Pancreas (tissue), 10 donors: Measurements from ENCODE around the gene APLP1. TPM values are rescaled to one million over a fixed set of nuclear protein-coding genes. Genes with fewer than 3 reads are reported as not detected.
A peak's percentile ranks its signal among the peaks of the same experiment; 100 is the strongest.

ENCODE experiments used
- ATAC-seq, 4 donors: fragments of 200-7000 bp; cut with Tn5 transposase; one replicate each; pipeline versions ENCODE4 v1.8.0 to v1.9.1; 2020; ENCODE audit warnings: mild to moderate bottlenecking in 4 of 4, moderate library complexity in 4 of 4
- DNase-seq, 6 donors: peaks; one replicate each; pipeline ENCODE4 v3.0.0-alpha.2; 2020
- FAIRE-seq: peaks from 2 replicates; lab custom pipeline; 2012; peaks lifted over from hg19 to GRCh38; lab: Jason Lieb, UNC
- H3K27ac ChIP-seq, 4 donors: fragments of 200-600 bp; sonication (generic); 1 replicate in 3 of 4; 2 replicates in 1 of 4; pipeline versions ENCODE4 v1.5.0 to v1.8.0; 2020
- H3K27me3 ChIP-seq, 4 donors: fragments of 200-600 bp; one replicate each; pipeline ENCODE4 v1.8.0; 2021
- H3K36me3 ChIP-seq, 3 donors: fragments of 200-600 bp; sonication (generic) in 1 of 3; one replicate each; pipeline versions ENCODE4 v1.5.0 to v1.8.0; 2020 to 2021
- H3K4me1 ChIP-seq, 3 donors: fragments of 200-600 bp; one replicate each; pipeline ENCODE4 v1.8.0; 2021
- H3K4me3 ChIP-seq, 4 donors: fragments of 200-600 bp; sonication (generic) in 2 of 4; one replicate each; pipeline versions ENCODE4 v1.5.0 to v1.8.0; 2020 to 2021
- H3K9me3 ChIP-seq, 4 donors: fragments of 200-600 bp; one replicate each; pipeline ENCODE4 v1.8.0; 2021
- WGBS, 2 donors: extraction: QIAGEN DNeasy Blood & Tissue Kit; methylation state at CpG; one replicate each; pipeline ENCODE4 v1.1.7; 2013; 5-methylcytosine and 5-hydroxymethylcytosine counted together
- intact Hi-C, 3 donors: fragments of 100-400 bp; cut with DNase I; formaldehyde crosslinking; loops; one replicate each; pipeline versions ENCODE4 v1.11.1 to v1.14.2; 2022
- polyA plus RNA-seq, 2 donors: library from polyadenylated mRNA; stranded (reverse); fragments of 200-250 nt; gene quantifications; one replicate each; pipeline ENCODE4 v1.2.3, GENCODE V29; 2013
- total RNA-seq, 6 donors: library from RNA; stranded (reverse); fragmentation: NEBNext Ultra II Directional in 4 of 6; extraction: Animal tissue kit (Norgen Biotek cat#: 25700) in 4 of 6; gene quantifications; one replicate each; pipeline versions ENCODE4 v1.2.1 to v1.2.4, GENCODE V29; 2021 to 2023
- TF ChIP-seq, protein P1 (sequence below), 4 donors: fragments of 200-600 bp; sonication (generic) in 3 of 4; IDR thresholded peaks; one replicate each; pipeline versions ENCODE4 v1.5.0 to v1.8.0; 2021; ENCODE audit warnings: antibody characterized with exemption in 4 of 4
- donor health status: healthy with polysubstance abuse.
- donor health status: DM: no; HTN: no; CAD: no; lungs with moderate emphysema.
- donor health status: DM: no; HTN: no; CAD: no.
- donor health status: control.
- donor health status: control.
- donor health status: Bipolar disorder and iron deficiency.
- donor health status: DM: yes; HTN: yes; CAD: no.
- donor health status: DM: no; HTN: no; CAD: no.
- donor health status: DM: no; HTN: no; CAD: no.
- donor health status: DM: yes; HTN: yes; CAD: no.

The APLP1 gene
- total and polyA plus RNA-seq, 8 donors, result 39.2 to 154 (median 53.5) TPM

DNA sequence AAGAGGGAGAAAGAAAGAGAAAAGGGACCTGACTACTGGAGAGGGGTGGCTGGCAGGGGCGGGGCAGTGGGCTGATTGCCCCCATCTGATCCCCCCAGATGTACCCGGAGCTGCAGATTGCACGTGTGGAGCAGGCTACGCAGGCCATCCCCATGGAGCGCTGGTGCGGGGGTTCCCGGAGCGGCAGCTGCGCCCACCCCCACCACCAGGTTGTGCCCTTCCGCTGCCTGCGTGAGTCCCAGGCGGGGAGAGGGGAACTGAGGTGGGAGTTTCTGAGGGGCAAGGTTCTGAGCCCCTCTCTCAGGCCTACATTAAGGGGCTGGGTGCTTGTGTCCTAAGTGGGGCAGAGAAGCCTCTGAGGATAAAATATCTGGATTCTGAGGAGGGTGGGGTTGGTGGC lies 2.4 kb downstream of the APLP1 start:
- Histone ChIP-seq H3K27me3 (no peaks in the 10 kb centered on the region), H3K36me3 (no peaks in the 10 kb centered on the region), H3K9me3 (no peaks in the 10 kb centered on the region), H3K4me1 (peaks cover 0 to 5% (median 0%) of the 10 kb centered on the region in 3 donors), H3K4me3 (no peak overlapping the region), H3K27ac (no peak overlapping the region)
- WGBS, 2 donors, result 86% methylated on average over 12 of the region's 12 CpGs
- FAIRE-seq, result no peak
- intact Hi-C loops, result no loop called here
- TF ChIP-seq, protein P1, sequence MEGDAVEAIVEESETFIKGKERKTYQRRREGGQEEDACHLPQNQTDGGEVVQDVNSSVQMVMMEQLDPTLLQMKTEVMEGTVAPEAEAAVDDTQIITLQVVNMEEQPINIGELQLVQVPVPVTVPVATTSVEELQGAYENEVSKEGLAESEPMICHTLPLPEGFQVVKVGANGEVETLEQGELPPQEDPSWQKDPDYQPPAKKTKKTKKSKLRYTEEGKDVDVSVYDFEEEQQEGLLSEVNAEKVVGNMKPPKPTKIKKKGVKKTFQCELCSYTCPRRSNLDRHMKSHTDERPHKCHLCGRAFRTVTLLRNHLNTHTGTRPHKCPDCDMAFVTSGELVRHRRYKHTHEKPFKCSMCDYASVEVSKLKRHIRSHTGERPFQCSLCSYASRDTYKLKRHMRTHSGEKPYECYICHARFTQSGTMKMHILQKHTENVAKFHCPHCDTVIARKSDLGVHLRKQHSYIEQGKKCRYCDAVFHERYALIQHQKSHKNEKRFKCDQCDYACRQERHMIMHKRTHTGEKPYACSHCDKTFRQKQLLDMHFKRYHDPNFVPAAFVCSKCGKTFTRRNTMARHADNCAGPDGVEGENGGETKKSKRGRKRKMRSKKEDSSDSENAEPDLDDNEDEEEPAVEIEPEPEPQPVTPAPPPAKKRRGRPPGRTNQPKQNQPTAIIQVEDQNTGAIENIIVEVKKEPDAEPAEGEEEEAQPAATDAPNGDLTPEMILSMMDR (IDR thresholded peaks at IDR 0.05), result no peak
- DNase-seq, result no peak
- ATAC-seq, result no peak

DNA sequence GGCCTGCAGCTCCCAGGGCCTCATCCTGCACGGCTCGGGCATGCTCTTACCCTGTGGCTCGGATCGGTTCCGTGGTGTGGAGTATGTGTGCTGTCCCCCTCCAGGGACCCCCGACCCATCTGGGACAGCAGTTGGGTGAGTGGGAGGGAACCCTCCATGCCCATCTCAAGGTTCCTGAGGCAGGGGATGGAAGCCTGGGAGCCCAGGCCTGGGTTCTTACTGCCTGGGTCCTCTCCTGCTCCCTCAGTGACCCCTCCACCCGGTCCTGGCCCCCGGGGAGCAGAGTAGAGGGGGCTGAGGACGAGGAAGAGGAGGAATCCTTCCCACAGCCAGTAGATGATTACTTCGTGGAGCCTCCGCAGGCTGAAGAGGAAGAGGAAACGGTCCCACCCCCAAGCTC lies 3.2 kb downstream of the APLP1 start:
- intact Hi-C loops, result no loop called here
- no peak overlapping the region for H3K4me3 ChIP-seq
- H3K27ac ChIP-seq, result no peak overlapping the region
- FAIRE-seq, result no peak
- DNase-seq, result no peak
- H3K27me3 ChIP-seq, result no peaks in the 10 kb centered on the region
- no peaks in the 10 kb centered on the region for H3K9me3 ChIP-seq
- 85 to 95% methylated on average over 12 of the region's 12 CpGs for WGBS, 2 donors
- ATAC-seq, result no peak
- TF ChIP-seq, protein P1 (IDR thresholded peaks at IDR 0.05), result no peak
- H3K36me3 ChIP-seq, result no peaks in the 10 kb centered on the region
- peaks cover 0 to 5% (median 0%) of the 10 kb centered on the region in 3 donors for H3K4me1 ChIP-seq

DNA sequence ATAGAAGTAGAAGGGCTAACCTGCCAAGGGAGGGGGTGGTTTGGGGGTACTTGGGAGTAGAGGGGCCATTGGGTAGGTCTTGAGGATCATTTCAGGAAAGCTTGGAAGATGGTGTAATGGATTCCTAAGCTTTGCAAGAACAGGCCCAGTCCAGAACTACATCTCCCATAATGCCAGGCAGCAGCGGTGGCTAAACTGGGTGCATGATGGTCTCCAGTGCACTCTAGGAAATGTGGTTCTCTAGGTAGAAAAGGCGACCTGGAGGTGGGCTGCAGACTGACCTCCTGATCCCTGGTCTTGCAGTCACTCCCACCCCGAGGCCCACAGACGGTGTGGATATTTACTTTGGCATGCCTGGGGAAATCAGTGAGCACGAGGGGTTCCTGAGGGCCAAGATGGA lies 3.8 kb downstream of the APLP1 start:
- WGBS, 2 donors, result 73 to 77% methylated on average over 5 of the region's 5 CpGs
- DNase-seq, result no peak
- intact Hi-C loops, result no loop called here
- Histone ChIP-seq H3K27ac (no peak overlapping the region), H3K36me3 (no peaks in the 10 kb centered on the region), H3K9me3 (no peaks in the 10 kb centered on the region), H3K27me3 (no peaks in the 10 kb centered on the region), H3K4me1 (peaks cover 0 to 5% (median 0%) of the 10 kb centered on the region in 3 donors), H3K4me3 (no peak overlapping the region)
- ATAC-seq, result no peak
- no peak for FAIRE-seq
- TF ChIP-seq, protein P1 (IDR thresholded peaks at IDR 0.05), result no peak

DNA sequence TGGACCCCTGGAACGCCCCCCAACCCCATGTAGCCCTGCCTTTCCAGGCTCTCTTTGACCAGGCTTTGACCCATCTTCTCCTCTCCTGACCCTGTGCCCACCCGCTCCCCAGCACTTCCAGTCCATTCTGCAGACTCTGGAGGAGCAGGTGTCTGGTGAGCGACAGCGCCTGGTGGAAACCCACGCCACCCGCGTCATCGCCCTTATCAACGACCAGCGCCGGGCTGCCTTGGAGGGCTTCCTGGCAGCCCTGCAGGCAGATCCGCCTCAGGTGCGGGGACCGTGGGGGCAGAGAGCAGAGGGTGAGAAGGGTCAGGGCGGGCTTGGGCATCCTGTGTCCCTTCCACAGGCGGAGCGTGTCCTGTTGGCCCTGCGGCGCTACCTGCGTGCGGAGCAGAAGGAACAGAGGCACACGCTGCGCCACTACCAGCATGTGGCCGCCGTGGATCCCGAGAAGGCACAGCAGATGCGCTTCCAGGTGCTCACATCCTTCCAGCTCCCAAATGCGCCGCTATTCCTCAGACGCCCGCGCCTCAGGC lies 6.1 kb downstream of the APLP1 start:
- intact Hi-C loops, result no loop called here
- no peak overlapping the region for H3K4me3 ChIP-seq
- TF ChIP-seq, protein P1 (IDR thresholded peaks at IDR 0.05), result no peak
- H3K4me1 ChIP-seq, result peaks cover 3 to 4% (median 4%) of the 10 kb centered on the region in 3 donors
- H3K36me3 ChIP-seq, result no peaks in the 10 kb centered on the region
- ATAC-seq (no peak), DNase-seq (peak in 1 of 6 donors; percentile 67), FAIRE-seq (no peak)
- no peak overlapping the region for H3K27ac ChIP-seq
- no peaks in the 10 kb centered on the region for H3K27me3 ChIP-seq
- H3K9me3 ChIP-seq, result no peaks in the 10 kb centered on the region
- WGBS, 2 donors, result 93 to 98% methylated on average over 32 of the region's 32 CpGs

DNA sequence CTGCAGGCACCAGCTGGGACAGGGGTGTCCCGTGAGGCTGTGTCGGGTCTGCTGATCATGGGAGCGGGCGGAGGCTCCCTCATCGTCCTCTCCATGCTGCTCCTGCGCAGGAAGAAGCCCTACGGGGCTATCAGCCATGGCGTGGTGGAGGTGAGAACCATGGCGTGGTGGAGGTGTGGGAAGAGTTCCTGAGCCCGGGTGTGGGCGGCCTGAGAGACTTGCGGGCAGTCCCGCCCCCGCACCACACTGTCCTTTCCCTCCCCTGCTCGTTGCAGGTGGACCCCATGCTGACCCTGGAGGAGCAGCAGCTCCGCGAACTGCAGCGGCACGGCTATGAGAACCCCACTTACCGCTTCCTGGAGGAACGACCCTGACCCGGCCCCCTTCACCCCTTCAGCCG lies 10.7 kb downstream of the APLP1 start:
- FAIRE-seq (no peak), DNase-seq (peak in 3 of 6 donors; percentile 33 to 80 (median 54)), ATAC-seq (peak in 1 of 4 donors; percentile 3)
- WGBS, 2 donors, result 63 to 73% methylated on average over 23 of the region's 23 CpGs
- TF ChIP-seq, protein P1 (IDR thresholded peaks at IDR 0.05), result no peak
- intact Hi-C loops, result no loop called here
- Histone ChIP-seq H3K36me3 (no peaks in the 10 kb centered on the region), H3K4me1 (peaks cover 0 to 5% (median 5%) of the 10 kb centered on the region in 3 donors), H3K4me3 (no peak overlapping the region), H3K9me3 (no peaks in the 10 kb centered on the region), H3K27me3 (no peaks in the 10 kb centered on the region), H3K27ac (peak overlapping the region in 3 of 4 donors; percentile 34 to 70 (median 53))
